Anterior cingulate cortex (tissue), 58 donors: ENCODE measurements around the gene FBXL19.
A peak's percentile ranks its signal among the peaks of the same experiment; 100 is the strongest.

Experiments used
- DNase-seq, 58 donors: peaks; one replicate each; lab custom pipeline; 2025; lab: John Stamatoyannopoulos, UW

Gene FBXL19

DNA sequence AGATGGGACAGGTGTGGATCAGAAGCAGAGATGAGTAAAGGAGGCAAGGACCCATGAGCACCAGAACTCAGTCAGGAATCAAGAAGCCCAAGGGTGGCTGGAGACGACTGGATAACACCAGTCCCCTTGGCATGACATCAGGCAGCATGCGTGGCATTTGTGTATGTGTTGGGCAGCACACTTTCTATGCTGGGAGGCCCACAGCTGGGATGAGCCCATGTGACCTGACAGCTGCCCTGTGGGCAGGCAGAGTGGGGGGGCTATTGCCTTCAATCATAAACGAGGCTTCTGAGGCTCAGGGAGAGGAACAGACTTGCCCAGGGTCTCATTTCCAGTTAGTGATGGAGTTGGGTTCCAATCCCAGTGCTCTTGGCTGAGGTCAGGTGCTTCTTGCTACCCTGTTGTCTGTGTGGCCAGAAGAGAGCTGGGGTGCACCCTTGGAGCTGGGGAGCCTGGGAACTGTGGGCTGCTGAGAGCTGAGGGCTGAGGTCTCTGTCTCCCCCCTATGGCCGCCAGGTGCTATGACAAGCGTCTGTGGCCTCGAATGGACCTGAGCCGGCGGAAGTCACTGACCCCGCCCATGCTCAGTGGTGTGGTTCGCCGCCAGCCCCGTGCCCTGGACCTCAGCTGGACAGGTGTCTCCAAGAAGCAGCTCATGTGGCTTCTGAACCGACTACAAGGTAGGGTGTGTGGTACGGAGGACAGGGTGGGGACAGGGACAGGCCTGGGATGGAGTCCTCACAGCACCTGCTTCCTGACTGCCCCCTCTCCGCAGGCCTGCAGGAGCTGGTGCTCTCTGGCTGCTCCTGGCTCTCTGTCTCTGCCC lies 18.4 kb downstream of the FBXL19 start:
- DNase-seq: peak in 36 of 58 donors; percentile 14 to 61 (median 32)

DNA sequence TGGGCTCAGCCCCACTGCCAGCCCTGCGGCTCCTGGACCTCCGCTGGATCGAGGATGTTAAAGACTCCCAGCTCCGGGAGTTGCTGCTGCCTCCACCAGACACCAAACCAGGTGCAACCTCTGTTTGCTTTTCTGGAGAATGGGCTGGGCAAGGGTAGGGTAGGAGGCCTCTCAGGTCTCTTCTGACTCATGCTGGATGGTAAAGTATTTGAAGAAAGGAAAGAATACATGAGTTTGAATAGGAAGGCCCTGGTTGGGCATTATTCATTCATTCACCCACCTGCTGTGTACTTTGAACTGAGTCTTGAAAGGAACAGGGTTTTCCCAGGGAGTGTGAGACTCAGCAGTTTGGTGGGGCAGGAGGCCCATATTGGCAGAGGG lies 19.0 kb downstream of the FBXL19 start:
- no peak for DNase-seq

DNA sequence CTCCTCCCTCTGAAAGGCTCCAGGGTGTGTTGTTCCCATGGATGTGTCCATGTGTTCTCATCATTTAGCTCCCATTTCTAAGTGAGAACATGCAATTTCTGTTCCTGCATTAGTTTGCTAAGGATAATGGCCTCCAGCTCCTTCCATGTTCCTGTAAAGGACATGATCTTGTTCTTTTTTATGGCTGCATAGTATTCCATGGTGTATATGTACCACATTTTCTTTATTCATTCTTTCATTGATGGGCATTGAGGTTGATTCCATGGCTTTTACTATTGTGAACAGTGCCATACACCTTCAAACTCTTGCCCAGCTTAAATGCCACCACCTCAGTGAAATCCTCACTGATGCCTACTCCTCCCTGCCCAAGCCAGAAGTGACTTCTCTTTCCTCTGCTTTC lies 21.0 kb downstream of the FBXL19 start:
- no peak for DNase-seq

DNA sequence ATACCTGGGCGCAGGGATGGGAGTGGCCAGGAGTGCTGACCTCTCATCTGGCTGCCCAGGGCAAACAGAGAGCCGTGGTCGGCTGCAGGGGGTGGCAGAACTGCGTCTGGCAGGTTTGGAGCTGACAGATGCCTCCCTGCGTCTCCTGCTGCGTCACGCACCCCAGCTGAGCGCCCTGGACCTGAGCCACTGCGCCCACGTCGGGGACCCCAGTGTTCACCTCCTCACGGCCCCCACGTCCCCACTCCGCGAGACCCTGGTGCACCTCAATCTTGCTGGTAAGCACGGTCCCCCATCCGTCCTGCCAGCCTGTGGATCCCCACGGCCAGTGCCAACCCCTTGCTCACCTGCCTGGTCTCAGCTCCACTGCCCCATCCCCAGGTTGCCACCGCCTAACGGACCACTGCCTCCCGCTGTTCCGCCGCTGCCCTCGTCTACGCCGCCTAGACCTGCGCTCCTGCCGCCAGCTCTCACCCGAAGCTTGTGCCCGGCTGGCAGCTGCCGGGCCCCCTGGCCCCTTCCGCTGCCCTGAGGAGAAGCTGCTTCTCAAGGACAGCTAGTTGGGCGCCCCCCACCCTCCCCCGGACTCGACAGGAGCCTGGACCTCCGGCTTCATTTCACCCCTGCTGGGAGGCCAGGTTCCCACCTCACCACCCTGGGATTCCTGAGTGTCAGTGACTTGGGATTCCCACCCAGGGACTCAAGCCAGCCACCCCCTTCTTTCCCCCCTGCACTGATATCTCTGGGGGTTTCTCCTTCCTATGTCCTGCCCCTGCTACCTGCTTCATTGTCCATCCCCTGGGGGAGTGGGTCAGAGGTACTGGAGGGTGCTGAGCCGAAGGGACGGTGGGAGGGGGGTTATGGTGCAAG lies 23.5 kb downstream of the FBXL19 start:
- DNase-seq: no peak

DNA sequence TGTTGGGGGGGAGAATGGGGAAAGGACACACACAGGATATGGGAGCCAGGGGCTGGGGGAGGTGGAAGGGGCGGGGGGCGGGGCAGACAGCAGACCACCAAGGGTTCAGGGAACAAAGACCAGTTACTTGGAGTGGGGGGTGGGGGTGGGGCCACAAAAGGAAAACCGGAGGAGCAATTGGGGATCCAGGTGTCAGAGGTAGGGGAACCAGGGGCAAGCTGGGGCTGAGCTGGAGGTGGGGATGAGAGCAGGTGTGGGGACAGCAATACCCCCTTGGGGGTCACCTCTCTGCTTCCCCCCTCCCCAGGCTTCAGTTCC lies 24.1 kb downstream of the FBXL19 start:
- no peak for DNase-seq

DNA sequence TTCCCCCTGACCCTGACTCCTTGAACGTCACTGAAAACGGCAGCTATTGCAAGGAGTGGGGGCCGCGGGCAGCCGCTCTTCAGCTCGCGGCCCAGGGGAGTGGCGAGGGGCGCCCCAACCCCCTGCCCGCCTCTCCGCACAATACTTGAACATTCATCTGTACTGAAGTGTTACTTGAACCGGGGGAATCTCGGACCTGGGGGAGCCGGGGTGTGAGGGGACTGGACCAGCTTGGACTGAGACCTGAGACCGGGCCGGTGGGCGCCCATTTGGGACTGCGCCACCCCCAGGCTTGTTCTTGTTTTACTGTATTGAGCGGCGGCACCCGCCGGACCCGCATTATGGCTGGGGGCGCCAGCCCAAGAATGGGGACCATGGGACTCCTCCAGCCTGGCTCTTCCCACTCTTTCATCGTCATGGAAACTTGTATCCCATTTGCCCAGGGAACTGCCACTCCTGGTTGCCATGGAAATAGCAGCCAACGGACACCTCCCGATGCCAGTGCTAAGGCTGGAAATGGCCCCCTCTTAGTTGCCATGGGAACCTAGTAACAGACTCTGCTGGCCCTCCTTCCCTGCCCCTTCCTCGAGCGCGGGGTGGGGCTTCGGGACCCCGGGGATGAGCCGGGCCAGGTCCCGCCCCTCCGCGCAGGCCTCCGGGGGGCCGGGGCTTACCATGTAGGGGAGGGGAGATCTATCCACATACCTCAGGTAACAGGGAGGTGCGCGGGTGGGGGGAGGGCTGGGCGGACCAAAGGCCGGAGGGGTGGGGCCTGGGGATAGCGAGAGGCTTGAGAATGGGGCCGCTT lies 24.7 kb downstream of the FBXL19 start:
- DNase-seq: peak; percentile 50 to 97 (median 88)

DNA sequence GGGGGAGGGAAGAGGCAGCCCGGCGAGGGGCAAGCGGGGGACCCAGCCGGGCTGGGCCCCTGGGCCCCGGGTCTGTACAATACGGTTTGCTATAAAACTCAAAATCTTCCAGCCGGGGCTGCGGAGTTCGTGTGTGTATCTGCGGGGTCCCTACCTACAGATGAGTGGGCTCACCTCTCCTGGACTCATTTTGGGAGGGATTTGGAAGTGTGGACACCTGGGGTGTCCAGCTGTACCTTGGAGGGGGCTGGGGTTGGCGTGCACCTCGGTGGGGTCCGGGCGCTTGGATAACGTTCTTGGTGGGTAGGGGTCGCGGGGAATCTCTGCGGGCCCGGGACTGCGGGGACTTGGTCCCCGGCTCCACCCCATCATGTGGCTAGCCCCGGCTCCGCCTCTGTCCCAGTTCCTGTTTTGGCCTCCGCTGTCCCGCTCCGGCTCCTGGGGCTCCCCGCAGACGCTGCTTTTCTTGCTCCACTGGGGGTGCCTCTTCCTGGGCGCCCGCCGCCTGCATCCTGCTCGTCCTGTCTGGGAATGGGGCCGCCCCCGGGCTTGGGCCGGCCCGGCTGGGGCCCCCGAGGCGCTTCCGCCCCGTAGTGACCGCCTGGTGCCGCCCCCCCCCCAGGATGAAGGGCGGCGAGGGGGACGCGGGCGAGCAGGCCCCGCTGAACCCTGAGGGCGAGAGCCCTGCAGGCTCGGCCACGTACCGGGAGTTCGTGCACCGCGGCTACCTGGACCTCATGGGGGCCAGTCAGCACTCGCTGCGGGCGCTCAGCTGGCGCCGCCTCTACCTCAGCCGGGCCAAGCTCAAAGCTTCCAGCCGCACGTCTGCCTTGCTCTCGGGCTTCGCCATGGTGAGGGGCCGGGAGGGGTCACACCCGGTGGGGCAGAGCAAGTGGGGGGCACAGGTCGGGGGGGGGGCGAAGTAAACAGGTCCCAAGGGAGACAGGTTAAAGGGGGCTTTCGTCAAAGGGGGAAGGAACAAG lies 25.6 kb downstream of the FBXL19 start, which contains the start of gene ORAI3:
ORAI3 (plus strand) TSS at position 402 of the 983 bp plus-strand sequence; CDS start at position 624, 222 bp downstream.
- peak in 54 of 58 donors; percentile 19 to 80 (median 60) for DNase-seq

DNA sequence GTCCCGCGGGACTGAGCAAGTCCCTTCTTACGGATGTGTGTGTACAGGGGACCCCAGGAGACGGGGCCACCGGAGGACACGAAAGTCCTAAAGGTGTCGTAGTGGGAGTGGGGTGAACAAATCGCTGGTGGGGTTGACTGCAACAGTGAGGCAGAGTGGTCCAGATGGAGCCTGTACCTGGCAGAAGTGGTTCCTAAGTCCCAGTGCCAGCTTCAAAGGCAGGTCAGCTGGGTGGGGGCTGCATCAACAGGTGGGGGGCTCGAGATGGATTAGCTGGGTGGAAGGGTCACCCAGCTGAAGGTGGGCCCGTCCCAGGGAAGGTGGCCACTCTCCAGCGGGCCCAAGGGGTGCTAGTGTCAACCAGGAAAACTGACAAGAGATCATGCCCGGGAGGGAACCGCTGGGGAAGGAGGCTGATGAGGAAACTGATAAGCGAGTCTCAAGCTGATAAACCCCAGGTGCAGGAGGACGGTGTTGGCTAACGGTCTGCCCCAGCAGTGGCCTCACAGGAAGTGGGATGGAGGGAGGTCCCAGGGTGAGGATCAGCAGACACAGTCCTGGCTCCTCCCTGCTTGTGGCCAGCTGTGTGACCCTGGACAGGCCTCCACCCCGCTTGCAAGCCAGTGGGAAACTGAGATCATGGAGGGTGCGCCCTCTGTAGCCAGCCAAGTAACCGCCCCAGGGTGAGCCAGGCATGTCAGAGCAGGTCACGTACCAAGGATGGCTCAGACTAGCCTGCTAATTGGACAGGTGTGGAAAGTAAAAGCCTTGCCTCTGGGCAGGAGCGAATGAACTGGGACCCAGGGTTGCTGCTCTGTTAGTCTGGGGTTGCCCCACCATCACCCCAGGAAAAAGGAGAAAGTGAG lies 26.5 kb downstream of the FBXL19 start:
- peak in 13 of 58 donors; percentile 5 to 31 (median 15) for DNase-seq

DNA sequence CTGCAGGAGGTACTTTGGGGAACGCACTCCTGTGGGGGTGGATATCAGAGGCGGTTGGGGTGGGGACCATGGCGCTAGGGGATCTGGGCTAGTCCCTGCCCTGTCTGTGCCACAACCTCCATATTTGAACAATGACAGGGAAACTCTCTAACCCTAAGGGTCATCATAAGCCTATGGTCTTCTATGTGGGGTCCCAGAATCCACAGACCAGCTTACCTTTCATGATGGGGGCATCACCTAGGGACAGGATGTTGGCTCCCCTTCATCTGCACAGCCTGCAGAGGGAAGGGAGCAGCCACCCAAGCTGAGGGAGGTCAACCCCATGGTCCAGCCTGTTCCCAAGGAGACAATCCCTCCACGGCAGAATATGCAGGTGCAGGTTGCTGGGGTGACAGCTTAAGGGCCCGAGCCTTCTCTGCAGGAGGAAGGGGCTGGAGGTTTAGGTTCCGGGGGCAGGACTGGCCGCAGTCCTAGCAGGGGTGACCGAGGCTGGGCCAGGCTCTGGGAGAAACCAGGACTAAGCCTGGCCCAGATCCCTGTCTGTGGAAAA lies 27.2 kb downstream of the FBXL19 start:
- DNase-seq: no peak

DNA sequence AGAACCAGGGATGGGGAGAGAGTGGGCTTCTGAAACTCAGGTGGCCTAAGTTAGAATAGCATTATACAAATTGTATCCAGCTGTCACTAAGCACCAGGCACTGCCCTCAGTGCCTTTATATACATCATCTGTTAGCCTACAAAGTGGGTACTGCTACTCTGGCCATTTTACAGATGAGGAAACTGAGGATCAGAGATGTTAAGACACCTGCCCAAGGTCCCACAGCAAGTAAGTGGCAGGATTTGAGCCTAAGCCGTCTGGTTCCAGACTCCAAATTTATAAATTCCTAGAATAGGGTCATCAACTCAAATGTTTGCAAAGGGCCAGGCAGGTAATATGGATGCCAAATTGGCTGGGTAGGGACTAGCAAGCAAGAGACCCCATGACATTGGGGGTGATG lies 27.8 kb downstream of the FBXL19 start:
- DNase-seq: no peak

DNA sequence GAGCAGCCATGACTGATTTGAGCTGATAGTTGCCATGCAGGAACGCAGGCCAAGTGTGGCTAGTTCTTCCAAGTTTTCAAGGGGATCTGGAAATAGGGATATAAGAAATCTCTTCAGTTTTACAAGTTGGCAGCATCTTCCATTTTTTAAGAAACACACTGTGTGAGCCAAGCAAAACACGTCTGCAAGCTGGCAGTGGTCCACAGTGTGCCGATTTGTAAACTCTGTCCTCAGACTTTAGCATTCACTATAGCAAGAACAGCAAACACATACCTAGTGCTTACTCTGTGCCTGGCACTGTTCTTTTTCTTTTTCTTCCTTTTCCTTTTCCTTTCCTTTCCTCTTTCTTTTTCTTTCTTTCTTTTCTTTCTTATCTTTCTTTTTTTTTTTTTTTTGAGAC lies 28.4 kb downstream of the FBXL19 start:
- peak in 5 of 58 donors; percentile 14 to 29 (median 17) for DNase-seq

DNA sequence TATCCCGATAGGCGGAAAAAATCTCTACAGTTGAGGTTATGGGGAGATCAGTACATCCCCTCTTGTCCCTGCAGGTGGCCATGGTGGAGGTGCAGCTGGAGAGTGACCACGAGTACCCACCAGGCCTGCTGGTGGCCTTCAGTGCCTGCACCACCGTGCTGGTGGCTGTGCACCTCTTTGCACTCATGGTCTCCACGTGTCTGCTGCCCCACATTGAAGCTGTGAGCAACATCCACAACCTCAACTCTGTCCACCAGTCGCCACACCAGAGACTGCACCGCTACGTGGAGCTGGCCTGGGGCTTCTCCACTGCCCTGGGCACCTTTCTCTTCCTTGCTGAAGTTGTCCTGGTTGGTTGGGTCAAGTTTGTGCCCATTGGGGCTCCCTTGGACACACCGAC lies 29.7 kb downstream of the FBXL19 start:
- no peak for DNase-seq

DNA sequence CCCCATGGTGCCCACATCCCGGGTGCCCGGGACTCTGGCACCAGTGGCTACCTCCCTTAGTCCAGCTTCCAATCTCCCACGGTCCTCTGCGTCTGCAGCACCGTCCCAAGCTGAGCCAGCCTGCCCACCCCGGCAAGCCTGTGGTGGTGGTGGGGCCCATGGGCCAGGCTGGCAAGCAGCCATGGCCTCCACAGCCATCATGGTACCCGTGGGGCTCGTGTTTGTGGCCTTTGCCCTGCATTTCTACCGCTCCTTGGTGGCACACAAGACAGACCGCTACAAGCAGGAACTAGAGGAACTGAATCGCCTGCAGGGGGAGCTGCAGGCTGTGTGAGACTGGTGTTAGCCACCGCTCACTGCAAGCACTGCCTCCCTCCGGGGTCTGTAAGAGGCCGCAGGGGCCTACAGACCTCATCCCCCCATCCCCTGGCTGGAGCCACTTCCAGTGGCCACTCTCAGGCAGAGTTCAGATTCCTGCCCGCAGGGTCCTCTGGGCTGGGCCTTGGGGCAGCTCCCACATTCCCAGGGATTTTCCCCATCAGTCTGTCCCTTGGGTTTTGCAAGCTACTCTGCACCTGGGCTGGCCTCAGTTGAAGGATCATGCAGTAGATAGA lies 30.2 kb downstream of the FBXL19 start:
- DNase-seq: peak in 51 of 58 donors; percentile 10 to 78 (median 44)

DNA sequence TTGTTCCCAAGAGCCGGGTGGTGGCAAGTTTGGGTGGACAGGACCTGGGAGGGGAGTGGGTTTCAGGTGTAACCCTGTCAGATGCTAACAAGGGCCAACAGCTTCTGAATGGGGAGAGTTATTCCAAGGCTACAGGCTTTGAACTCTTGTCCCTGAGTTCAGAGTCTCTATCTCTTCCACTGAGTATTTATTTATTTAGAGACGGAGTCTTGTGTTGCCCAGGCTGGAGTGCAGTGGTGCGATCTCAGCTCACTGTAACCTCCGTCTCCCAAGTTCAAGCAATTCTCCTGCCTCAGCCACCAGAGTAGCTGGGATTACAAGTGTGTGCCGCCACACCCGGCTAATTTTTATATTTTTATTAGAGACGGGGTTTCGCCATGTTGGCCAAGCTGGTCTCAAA lies 31.6 kb downstream of the FBXL19 start:
- no peak for DNase-seq

DNA sequence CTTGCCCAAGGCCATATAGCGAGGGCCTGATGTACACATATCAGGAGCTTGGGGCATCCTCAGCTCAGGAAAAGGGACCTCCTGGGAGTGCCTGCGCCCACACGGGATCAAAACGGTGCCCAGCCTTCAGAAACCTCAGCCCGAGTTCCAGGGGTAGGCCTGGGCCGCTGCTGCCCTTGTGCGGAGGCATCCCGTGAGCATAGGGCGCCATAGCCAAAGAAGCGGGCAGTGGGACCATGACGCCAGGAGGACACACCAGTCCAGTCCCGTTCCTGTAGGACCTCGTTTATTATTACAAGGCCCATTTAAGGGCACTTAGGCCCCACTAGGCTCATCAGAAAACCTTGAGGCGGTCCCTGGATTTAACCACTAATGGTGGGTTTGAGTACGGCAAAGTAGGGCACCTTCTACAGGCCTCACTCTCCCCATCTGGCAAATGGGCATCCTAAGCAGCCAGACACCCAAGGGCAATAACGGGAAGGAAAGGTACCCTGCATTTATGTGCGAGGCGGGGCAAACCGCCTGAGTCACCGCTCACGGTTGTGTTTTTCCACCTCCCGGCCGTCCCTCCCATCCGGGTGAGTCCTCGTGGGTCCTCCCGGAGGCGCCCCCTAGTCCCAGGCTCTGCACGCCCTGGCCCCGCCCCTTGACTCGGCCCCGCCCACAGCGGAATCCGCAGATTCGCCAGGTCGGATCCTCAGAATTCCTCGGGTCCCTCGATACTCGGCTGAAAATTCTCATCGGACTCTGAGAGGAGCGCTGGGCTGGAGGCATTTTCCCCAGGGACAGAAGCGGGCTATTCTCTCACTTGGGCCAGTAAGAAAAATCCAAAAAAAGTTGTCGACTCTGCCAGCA lies 33.5 kb downstream of the FBXL19 start:
- peak in 54 of 58 donors; percentile 41 to 90 (median 74) for DNase-seq

DNA sequence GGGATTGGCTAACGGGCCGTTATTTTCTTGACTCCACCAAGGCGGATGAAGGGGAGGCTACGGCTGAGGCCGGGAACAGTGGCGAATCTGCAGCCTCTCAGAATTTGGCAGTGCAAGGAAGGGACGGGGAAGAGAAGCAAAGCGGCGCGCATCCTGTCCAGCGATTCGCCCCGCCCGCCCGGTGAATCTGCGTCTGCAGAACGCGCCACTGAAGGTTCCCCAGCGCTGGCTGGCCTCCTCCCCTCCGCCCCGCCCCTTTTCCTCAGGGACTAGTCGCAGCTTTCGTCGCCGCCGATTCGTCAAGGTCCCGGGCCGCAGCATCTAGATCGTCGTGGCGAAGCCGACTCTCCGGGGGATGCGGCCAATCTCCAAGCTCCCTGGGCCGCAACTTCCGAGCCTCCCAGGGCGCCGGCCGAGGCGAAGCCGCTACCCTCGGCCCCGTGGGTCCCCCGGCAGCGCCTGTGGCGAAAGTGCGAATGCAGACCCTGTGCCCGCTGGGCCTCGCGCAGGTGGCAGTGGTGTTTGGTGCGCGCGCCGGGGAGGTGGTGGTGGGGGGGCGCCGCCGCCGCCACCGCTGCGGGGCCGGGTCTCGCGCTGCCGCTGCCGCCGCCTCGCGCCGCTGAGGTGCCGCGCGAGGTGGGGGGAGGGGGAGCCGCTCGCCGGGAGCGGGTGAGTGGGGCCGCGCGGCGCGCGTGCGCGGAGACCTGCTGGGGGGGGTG lies 34.2 kb downstream of the FBXL19 start, which contains the start of gene SETD1A:
SETD1A (plus strand) TSS at position 299 of the 719 bp plus-strand sequence. CDS start 978 bp downstream, outside the sequence.
- DNase-seq: peak; percentile 58 to 97 (median 91)
